SK-N-SH (cell line): ENCODE measurements around the gene DLG1. TPM values are rescaled to one million over a fixed set of nuclear protein-coding genes. Genes with fewer than 3 reads are reported as not detected.

Source experiments
- CTCF ChIA-PET: fragments of 300-600, 350-600 bp; formaldehyde crosslinking; extraction: SDS; loops from one replicate; lab custom pipeline; 2021; lab: Yijun Ruan, JAX
- POLR2A ChIA-PET: fragments of 350-600 bp; sonication (Branson Sonifier 250); formaldehyde crosslinking; extraction: SDS; loops from one replicate; lab custom pipeline; 2020; ENCODE audit warnings: antibody characterized with exemption, inconsistent platforms; lab: Yijun Ruan, JAX
- DNase-seq: peaks from one replicate; pipeline ENCODE4 v3.0.0; 2012
- H2AFZ ChIP-seq: fragments of 200-600 bp; sonication (generic); 2 replicates; pipeline ENCODE4 v1.8.1; 2016; ENCODE audit warnings: antibody characterized with exemption, mild to moderate bottlenecking, low read depth
- H3F3A ChIP-seq: fragments of 200-600 bp; sonication (generic); replicated peaks from 2 replicates; pipeline ENCODE3; 2016; ENCODE audit warnings: antibody characterized with exemption, mild to moderate bottlenecking; ENCODE audit not compliant: insufficient read depth
- H3K27ac ChIP-seq, 2 experiments: fragments of 200-500 bp in 1 of 2; fragments of 200-600 bp in 1 of 2; sonication (Bioruptor generic) in 1 of 2; sonication (generic), shearing (Covaris generic) in 1 of 2; 2 replicates each; pipeline versions ENCODE4 v1.5.1 to v1.6.1; 2014 to 2016; ENCODE audit warnings: low read depth in 2 of 2, inconsistent platforms in 1 of 2, low read length in 1 of 2, mild to moderate bottlenecking in 1 of 2, mixed read lengths in 1 of 2
- H3K27me3 ChIP-seq: fragments of 200-600 bp; sonication (generic), shearing (Covaris generic); 2 replicates; pipeline ENCODE4 v1.6.1; 2016; ENCODE audit warnings: mixed run types; ENCODE audit not compliant: insufficient read depth
- H3K36me3 ChIP-seq, 2 experiments: fragments of 200-500 bp in 1 of 2; fragments of 200-600 bp in 1 of 2; sonication (Bioruptor generic) in 1 of 2; sonication (generic) in 1 of 2; replicated peaks in 1 of 2; 2 replicates each; pipeline versions ENCODE3 to v1.5.1; 2014 to 2016; ENCODE audit warnings: low read length in 1 of 2, mild to moderate bottlenecking in 1 of 2; ENCODE audit not compliant: insufficient read depth in 2 of 2, control insufficient read depth in 1 of 2
- H3K4me1 ChIP-seq, 2 experiments: fragments of 200-500 bp in 1 of 2; fragments of 200-600 bp in 1 of 2; sonication (Bioruptor generic) in 1 of 2; sonication (generic), shearing (Covaris generic) in 1 of 2; 2 replicates each; pipeline versions ENCODE4 v1.5.1 to v1.6.1; 2014 to 2016; ENCODE audit warnings: low read depth in 1 of 2, low read length in 1 of 2, mixed run types in 1 of 2; ENCODE audit not compliant: insufficient read depth in 2 of 2, control insufficient read depth in 1 of 2
- H3K4me2 ChIP-seq: fragments of 200-600 bp; sonication (generic), shearing (Covaris generic); 2 replicates; pipeline ENCODE4 v1.6.1; 2017; ENCODE audit warnings: mixed run types
- H3K4me3 ChIP-seq, 2 experiments: fragments of 200-500 bp in 1 of 2; fragments of 200-600 bp in 1 of 2; sonication (Bioruptor generic) in 1 of 2; sonication (generic), shearing (Covaris generic) in 1 of 2; 2 replicates each; pipeline versions ENCODE4 v1.5.1 to v1.8.1; 2014 to 2016; ENCODE audit warnings: low read depth in 2 of 2, inconsistent platforms in 1 of 2, low read length in 1 of 2, mild to moderate bottlenecking in 1 of 2, mixed read lengths in 1 of 2, moderate library complexity in 1 of 2
- H3K79me2 ChIP-seq: fragments of 200-600 bp; sonication (generic); 2 replicates; pipeline ENCODE4 v1.8.1; 2017; ENCODE audit warnings: mild to moderate bottlenecking; ENCODE audit not compliant: insufficient read depth
- H3K9ac ChIP-seq: fragments of 200-600 bp; sonication (generic); 2 replicates; pipeline ENCODE4 v1.6.1; 2017; ENCODE audit warnings: mixed run types
- H3K9me2 ChIP-seq: fragments of 200-600 bp; sonication (generic); 2 replicates; pipeline ENCODE4 v1.6.1; 2017; ENCODE audit warnings: mixed run types
- H3K9me3 ChIP-seq: fragments of 200-600 bp; sonication (generic); 2 replicates; pipeline ENCODE4 v1.6.1; 2017; ENCODE audit warnings: mixed run types, mild to moderate bottlenecking, moderate library complexity
- H4K20me1 ChIP-seq: fragments of 200-600 bp; sonication (generic); 2 replicates; pipeline ENCODE4 v1.6.1; 2017; ENCODE audit warnings: mild to moderate bottlenecking, mixed run types; ENCODE audit not compliant: insufficient read depth
- CHD2 ChIP-seq: fragments of 150-350 bp; IDR thresholded peaks from 2 replicates; pipeline ENCODE4 v1.6.1; 2018; ENCODE audit warnings: low read length; ENCODE audit not compliant: partially characterized antibody
- ELF1 ChIP-seq: IDR thresholded peaks from 2 replicates; pipeline ENCODE4 v1.4.0; 2012
- EP300 ChIP-seq, 2 experiments: IDR thresholded peaks; 2 replicates each; pipeline versions ENCODE4 v1.4.0 to v1.6.1; 2012; ENCODE audit warnings: borderline replicate concordance in 1 of 2, low read depth in 1 of 2, low read length in 1 of 2
- EZH2phosphoT487 ChIP-seq: fragments of 200-600 bp; sonication (generic); IDR thresholded peaks from 2 replicates; pipeline ENCODE4 v1.6.1; 2017; ENCODE audit warnings: low read depth, mixed run types, mild to moderate bottlenecking, antibody characterized with exemption, moderate library complexity, borderline replicate concordance
- FOSL2 ChIP-seq: IDR thresholded peaks from 2 replicates; pipeline ENCODE4 v1.4.0; 2012; ENCODE audit warnings: low read depth, mild to moderate bottlenecking, moderate library complexity, borderline replicate concordance
- FOXM1 ChIP-seq: IDR thresholded peaks from 2 replicates; pipeline ENCODE4 v1.4.0; 2012; ENCODE audit warnings: low read depth, mild to moderate bottlenecking
- GABPA ChIP-seq: IDR thresholded peaks from 2 replicates; pipeline ENCODE4 v1.4.0; 2012; ENCODE audit warnings: low read depth, mild to moderate bottlenecking
- GATA2 ChIP-seq: sonication (generic); formaldehyde crosslinking; IDR thresholded peaks from 2 replicates; pipeline ENCODE4 v1.5.0; 2020; ENCODE audit warnings: mild to moderate bottlenecking, missing genetic modification reagents
- IRF3 ChIP-seq: fragments of 150-350 bp; IDR thresholded peaks from 2 replicates; pipeline ENCODE4 v1.6.1; 2016; ENCODE audit warnings: mild to moderate bottlenecking, low read depth, low read length
- JUND ChIP-seq: IDR thresholded peaks from 2 replicates; pipeline ENCODE4 v1.4.0; 2012
- MAX ChIP-seq: IDR thresholded peaks from 2 replicates; pipeline ENCODE4 v1.4.0; 2012; ENCODE audit warnings: low read depth
- MEF2A ChIP-seq: IDR thresholded peaks from 2 replicates; pipeline ENCODE4 v1.4.0; 2012; ENCODE audit warnings: low read depth, borderline replicate concordance
- MXI1 ChIP-seq: IDR thresholded peaks from 2 replicates; pipeline ENCODE4 v1.6.1; 2012; ENCODE audit warnings: mild to moderate bottlenecking, low read depth, low read length, improper control_type of control experiment
- NRF1 ChIP-seq: IDR thresholded peaks from 2 replicates; pipeline ENCODE4 v1.6.1; 2012; ENCODE audit warnings: low read depth, mild to moderate bottlenecking, low read length
- PBX3 ChIP-seq: IDR thresholded peaks from 2 replicates; pipeline ENCODE4; 2012
- POLR2AphosphoS5 ChIP-seq: IDR thresholded peaks from 2 replicates; pipeline ENCODE4 v1.6.1; 2012; ENCODE audit warnings: low read depth, low read length
- RCOR1 ChIP-seq: fragments of 150-350 bp; IDR thresholded peaks from 2 replicates; pipeline ENCODE4 v1.6.1; 2017; ENCODE audit warnings: antibody characterized with exemption, low read length
- RFX5 ChIP-seq: IDR thresholded peaks from 2 replicates; pipeline ENCODE4 v1.6.1; 2012; ENCODE audit warnings: mild to moderate bottlenecking, improper control_type of control experiment, low read length
- RXRA ChIP-seq: IDR thresholded peaks from 2 replicates; pipeline ENCODE4 v1.4.0; 2012; ENCODE audit warnings: low read depth, mild to moderate bottlenecking, borderline replicate concordance
- SMC3 ChIP-seq: IDR thresholded peaks from 2 replicates; pipeline ENCODE4 v1.6.1; 2012; ENCODE audit warnings: low read depth, low read length, improper control_type of control experiment
- TAF1 ChIP-seq: IDR thresholded peaks from 2 replicates; pipeline ENCODE4 v1.6.1; 2012; ENCODE audit warnings: low read depth, mild to moderate bottlenecking, low read length, moderate library complexity, borderline replicate concordance
- TEAD4 ChIP-seq: IDR thresholded peaks from 2 replicates; pipeline ENCODE4 v1.4.0; 2012; ENCODE audit warnings: mild to moderate bottlenecking, borderline replicate concordance; ENCODE audit not compliant: insufficient read depth
- USF2 ChIP-seq: fragments of 150-350 bp; IDR thresholded peaks from 2 replicates; pipeline ENCODE4 v1.6.1; 2017; ENCODE audit warnings: antibody characterized with exemption, low read length, low read depth, borderline replicate concordance
- YY1 ChIP-seq: IDR thresholded peaks from 2 replicates; pipeline ENCODE4 v1.4.0; 2012; ENCODE audit warnings: low read depth, mild to moderate bottlenecking
- WGBS: methylation state at CpG from one replicate; pipeline ENCODE4 v1.1.6; 2017; ENCODE audit warnings: low lambda C conversion rate; 5-methylcytosine and 5-hydroxymethylcytosine counted together
- polyA plus RNA-seq, 3 experiments: library from polyadenylated mRNA; depleted of rRNA; stranded (reverse); fragments of >200 nt; gene quantifications; 2 replicates each; pipeline ENCODE4 v1.2.3, GENCODE V29; 2012

Gene DLG1
- polyA plus RNA-seq, 1 of the 3 experiments (the other 2 are of a cell fraction): 16.5 TPM

- H4K20me1 ChIP-seq: peaks cover 19% of the 10 kb centered on the region
- no peaks in the 10 kb centered on the region for H3K9me2 ChIP-seq
- no peak overlapping the region for H3K4me2 ChIP-seq
- 97% methylated on average over 1 of the region's 1 CpG for WGBS
- peaks cover 14% of the 10 kb centered on the region for H3F3A ChIP-seq
- TF ChIP-seq MEF2A (no peak), JUND (no peak), MXI1 (no peak), EP300 (IDR thresholded peaks at IDR 0.05; ENCODE audit: borderline replicate concordance in 1 of 2, low read depth in 1 of 2, low read length in 1 of 2) (no peak), ELF1 (no peak), NRF1 (no peak), POLR2AphosphoS5 (no peak), SMC3 (no peak), MAX (no peak), CHD2 (no peak), FOXM1 (no peak), FOSL2 (no peak), IRF3 (no peak), RCOR1 (no peak)
- H2AFZ ChIP-seq: no peak overlapping the region
- no peaks in the 10 kb centered on the region for H3K4me1 ChIP-seq
- no peak overlapping the region for H3K4me3 ChIP-seq
- H3K27me3 ChIP-seq: no peaks in the 10 kb centered on the region
- POLR2A ChIA-PET: no interaction called here
- H3K27ac ChIP-seq: no peak overlapping the region
- peaks cover 30 to 65% of the 10 kb centered on the region in 2 experiments for H3K36me3 ChIP-seq
- H3K79me2 ChIP-seq: peaks cover 96% of the 10 kb centered on the region
- no peak overlapping the region for H3K9ac ChIP-seq
- no peak for DNase-seq
- H3K9me3 ChIP-seq: peaks cover 29% of the 10 kb centered on the region; the same call in 1 of the 2 replicates
- CTCF ChIA-PET: interaction anchor here (1.2 to 5.7 kb wide), 2 partner anchors 17 to 272 kb away, joined by 3 to 33 read pairs; no protein-coding TSS in a partner anchor
These were observed 59.6 kb downstream of the DLG1 start for GRCh38 chr3:197238842-197239241.

GRCh38 chr3:197237897-197238296 is 60.5 kb downstream of the DLG1 start:
- DNase-seq: no peak
- 94% methylated on average over 4 of the region's 4 CpGs for WGBS
- H3K27ac ChIP-seq: no peak overlapping the region
- no peaks in the 10 kb centered on the region for H3K4me1 ChIP-seq
- ChIA-PET CTCF (interaction anchor here (1.2 to 5.7 kb wide), 4 partner anchors 13 to 273 kb away, joined by 3 to 33 read pairs (median 5); no protein-coding TSS in a partner anchor), POLR2A (no interaction called here)
- no peaks in the 10 kb centered on the region for H3K27me3 ChIP-seq
- no peak for TF ChIP-seq MEF2A
- TF ChIP-seq POLR2AphosphoS5: no peak
- TF ChIP-seq IRF3: no peak
- TF ChIP-seq PBX3: no peak
- no peak for TF ChIP-seq YY1
- no peak for TF ChIP-seq GABPA
- no peak for TF ChIP-seq EZH2phosphoT487
- TF ChIP-seq GATA2 (CRISPR knock-in tag): no peak
- TF ChIP-seq TAF1: no peak
- no peak for TF ChIP-seq RFX5
- no peak for TF ChIP-seq FOSL2
- no peak for TF ChIP-seq MXI1
- no peak for TF ChIP-seq RXRA
- no peak for TF ChIP-seq TEAD4
- no peak for TF ChIP-seq USF2
- peaks cover 100% of the 10 kb centered on the region for H3K79me2 ChIP-seq
- H3F3A ChIP-seq: peaks cover 16% of the 10 kb centered on the region
- H3K4me3 ChIP-seq: no peak overlapping the region
- H2AFZ ChIP-seq: no peak overlapping the region
- H4K20me1 ChIP-seq: peaks cover 19% of the 10 kb centered on the region
- peaks cover 25 to 56% of the 10 kb centered on the region in 2 experiments for H3K36me3 ChIP-seq
- H3K9me2 ChIP-seq: no peaks in the 10 kb centered on the region
- peaks cover 21% of the 10 kb centered on the region; the same call in 1 of the 2 replicates for H3K9me3 ChIP-seq
- H3K4me2 ChIP-seq: no peak overlapping the region
- H3K9ac ChIP-seq: no peak overlapping the region
